Measurements from ENCODE around the gene ARHGAP20.

Gene ARHGAP20

DNA sequence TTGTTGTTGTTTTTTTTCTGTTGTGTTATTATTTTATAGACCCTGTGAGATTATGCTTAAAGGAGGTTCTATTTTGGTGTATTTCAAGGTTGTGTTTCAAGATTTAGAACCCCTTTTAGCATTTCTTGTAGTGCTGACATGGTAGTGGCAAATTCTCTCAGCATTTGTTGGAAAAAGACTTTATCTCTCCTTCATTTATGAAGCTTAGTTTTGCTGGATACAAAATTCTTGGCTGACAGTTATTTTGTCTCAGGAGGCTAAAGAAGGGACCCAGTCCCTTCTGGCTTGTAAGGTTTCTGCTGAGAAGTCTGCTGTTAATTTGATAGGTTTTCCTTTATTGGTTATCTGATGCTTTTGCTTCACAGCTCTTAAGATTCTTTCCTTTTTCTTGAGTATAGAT is 40.7 kb upstream of the ARHGAP20 start:
- TF ChIP-seq, protein P1, sequence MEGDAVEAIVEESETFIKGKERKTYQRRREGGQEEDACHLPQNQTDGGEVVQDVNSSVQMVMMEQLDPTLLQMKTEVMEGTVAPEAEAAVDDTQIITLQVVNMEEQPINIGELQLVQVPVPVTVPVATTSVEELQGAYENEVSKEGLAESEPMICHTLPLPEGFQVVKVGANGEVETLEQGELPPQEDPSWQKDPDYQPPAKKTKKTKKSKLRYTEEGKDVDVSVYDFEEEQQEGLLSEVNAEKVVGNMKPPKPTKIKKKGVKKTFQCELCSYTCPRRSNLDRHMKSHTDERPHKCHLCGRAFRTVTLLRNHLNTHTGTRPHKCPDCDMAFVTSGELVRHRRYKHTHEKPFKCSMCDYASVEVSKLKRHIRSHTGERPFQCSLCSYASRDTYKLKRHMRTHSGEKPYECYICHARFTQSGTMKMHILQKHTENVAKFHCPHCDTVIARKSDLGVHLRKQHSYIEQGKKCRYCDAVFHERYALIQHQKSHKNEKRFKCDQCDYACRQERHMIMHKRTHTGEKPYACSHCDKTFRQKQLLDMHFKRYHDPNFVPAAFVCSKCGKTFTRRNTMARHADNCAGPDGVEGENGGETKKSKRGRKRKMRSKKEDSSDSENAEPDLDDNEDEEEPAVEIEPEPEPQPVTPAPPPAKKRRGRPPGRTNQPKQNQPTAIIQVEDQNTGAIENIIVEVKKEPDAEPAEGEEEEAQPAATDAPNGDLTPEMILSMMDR (IDR thresholded peaks at IDR 0.05; ENCODE audit: low read depth, low read length): no peak

DNA sequence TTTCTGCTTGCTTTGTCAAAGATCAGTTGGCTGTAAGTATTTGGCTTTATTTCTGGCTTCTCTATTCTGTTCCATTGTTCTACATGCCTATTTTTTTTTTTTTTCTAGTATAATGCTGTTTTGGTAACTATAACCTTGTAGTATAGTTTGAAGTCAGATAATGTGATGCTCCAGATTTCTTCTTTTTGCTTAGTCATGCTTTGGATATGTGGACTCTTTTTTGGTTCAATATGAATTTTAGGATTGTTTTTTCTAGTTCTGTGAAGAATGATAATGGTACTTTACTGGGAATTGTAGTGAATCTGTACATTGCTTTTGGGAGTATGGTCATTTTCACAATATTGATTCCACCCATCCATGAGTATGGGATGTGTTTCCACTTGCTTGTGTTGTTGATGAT is 37.9 kb upstream of the ARHGAP20 start:
- TF ChIP-seq, protein P1 (IDR thresholded peaks at IDR 0.05; ENCODE audit: low read depth, low read length): no peak
- H3K4me3 ChIP-seq (ENCODE audit: low read depth, low read length): no peak overlapping the region

More for the DNA sequence above, 40.7 kb upstream of the ARHGAP20 start:
- no peak overlapping the region for H3K4me3 ChIP-seq (ENCODE audit: low read depth, low read length)

DNA sequence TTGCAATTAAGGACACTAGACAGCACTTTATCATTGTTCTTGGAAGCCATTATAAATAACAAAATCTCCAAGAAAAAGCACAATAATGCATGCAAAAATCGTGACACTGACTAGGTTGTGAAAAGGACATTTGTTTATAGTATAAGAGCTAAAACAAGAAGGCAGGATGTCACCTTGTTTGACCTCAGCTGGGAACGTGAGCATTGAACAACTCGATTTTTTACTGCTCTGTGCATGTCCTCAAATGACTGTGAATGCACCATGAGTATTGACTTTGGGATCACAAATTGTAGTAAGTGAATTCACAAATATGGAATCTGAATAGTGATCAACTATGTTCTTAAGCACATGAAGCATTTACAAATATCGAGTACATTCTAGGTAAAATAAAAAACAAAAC is 35.3 kb upstream of the ARHGAP20 start:
- TF ChIP-seq, protein P1 (IDR thresholded peaks at IDR 0.05; ENCODE audit: low read depth, low read length): no peak
- no peak overlapping the region for H3K4me3 ChIP-seq (ENCODE audit: low read depth, low read length)

DNA sequence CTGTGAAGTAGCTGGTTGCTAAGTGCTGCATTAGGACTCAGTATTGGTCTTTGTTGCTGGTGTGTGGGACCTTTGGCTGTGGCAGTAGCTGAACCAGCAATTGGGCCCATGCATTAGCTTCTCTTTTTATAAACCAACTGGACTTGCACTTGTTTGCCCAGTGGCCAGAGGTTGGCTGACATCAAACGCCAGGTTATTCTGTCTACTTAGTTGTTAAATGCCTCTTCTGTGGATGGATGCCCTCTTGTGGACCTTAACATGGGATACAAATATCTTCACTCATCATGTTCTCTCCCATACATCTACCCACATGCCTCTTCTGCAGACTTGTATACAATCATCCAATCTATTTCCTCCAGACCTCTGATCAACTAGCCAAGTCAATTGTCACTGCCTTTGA is 26.4 kb upstream of the ARHGAP20 start:
- TF ChIP-seq, protein P1 (IDR thresholded peaks at IDR 0.05; ENCODE audit: low read depth, low read length): no peak
- no peak overlapping the region for H3K4me3 ChIP-seq (ENCODE audit: low read depth, low read length)

DNA sequence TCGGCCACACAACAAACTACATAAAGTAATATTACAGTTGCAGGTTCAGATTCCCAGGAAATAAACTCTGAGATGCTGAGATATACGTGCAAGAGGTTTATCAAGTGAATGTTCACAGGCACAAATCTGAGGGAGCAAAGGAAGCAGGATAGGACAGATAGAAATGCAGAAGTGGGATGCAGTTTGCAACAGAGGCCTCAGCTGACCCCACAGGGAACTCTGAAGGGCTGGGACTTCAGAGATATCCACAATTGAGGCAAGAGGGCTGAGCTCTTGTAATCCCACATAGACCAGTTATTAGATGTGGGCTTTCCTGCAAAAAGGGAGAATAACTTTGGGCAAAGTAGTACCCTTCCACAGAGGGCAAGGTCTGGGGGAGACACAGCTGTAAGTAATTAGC is 25.4 kb upstream of the ARHGAP20 start:
- no peak overlapping the region for H3K4me3 ChIP-seq (ENCODE audit: low read depth, low read length)
- TF ChIP-seq, protein P1 (IDR thresholded peaks at IDR 0.05; ENCODE audit: low read depth, low read length): no peak

DNA sequence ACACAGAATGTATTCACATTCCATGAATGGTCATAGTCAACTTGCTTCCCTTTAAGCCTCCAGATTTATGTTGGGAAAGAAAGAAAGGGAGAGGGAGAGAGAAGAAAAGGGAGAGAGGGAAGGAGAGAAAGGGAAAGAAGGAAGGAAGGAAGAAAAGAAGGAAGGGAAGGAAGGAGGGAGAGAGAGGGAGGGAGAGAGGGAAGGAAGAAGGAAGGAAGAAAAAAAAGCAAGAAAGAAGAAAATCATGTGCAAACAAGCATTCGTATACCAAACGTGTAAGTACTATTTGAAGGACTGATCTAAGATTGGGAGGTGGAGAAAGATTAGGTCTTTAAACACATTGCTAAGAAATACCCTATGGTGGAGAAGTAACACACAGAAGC is 23.9 kb upstream of the ARHGAP20 start:
- H3K4me3 ChIP-seq (ENCODE audit: low read depth, low read length): no peak overlapping the region
- TF ChIP-seq, protein P1 (IDR thresholded peaks at IDR 0.05; ENCODE audit: low read depth, low read length): no peak

DNA sequence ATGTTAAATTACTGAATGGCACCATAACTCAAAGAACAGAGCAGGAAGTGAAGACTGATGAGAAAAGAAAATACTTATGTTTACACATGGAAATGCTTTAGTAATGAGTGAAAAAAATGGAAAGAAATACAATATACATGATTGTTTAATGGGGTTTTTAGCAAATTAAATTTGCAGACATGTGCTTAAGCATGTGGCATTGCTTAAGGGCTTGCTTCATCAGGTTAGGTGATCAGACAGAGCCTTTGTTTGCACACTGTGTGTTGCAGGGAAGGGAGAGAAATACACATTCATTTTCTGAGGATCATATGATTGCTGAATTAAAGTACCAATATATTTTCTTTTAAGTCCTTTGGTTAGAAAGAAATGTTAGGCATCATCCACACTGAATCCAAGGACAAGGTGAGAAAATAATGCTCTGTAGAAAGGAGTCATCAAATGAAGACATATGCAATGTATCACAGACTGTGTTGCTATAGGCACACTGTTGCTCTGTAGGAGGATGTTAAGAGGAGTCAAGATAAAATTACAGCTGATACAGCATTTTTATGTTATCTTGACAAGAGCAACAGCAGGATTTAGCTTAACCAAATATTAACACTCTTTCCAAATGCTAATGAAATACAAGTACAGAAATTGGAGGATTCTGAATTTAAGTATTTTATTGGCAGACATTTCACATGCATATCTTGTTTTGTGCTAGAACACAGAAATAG is 23.4 kb upstream of the ARHGAP20 start:
- TF ChIP-seq, protein P1 (IDR thresholded peaks at IDR 0.05; ENCODE audit: low read depth, low read length): no peak

More for the DNA sequence above, 23.4 kb upstream of the ARHGAP20 start:
- no peak overlapping the region for H3K4me3 ChIP-seq (ENCODE audit: low read depth, low read length)
